HepG2 (cell line): Measurements from ENCODE around the gene ACVR1C. TPM values are rescaled to one million over a fixed set of nuclear protein-coding genes. Genes with fewer than 3 reads are reported as not detected.

Experiments used
- ATAC-seq: fragments of 200-7000 bp; cut with Tn5 transposase; 3 replicates; pipeline ENCODE4 v1.9.1; 2020; ENCODE audit warnings: mild to moderate bottlenecking, moderate library complexity
- BruUV-seq: library from RNA; stranded (reverse); fragments of 400-500 nt; replicated peaks from 2 replicates; lab custom pipeline; 2021; lab: Mats Ljungman, UMichigan
- CTCF ChIA-PET: fragments of 300-600 bp; formaldehyde crosslinking; extraction: SDS; loops from one replicate; lab custom pipeline; 2021; ENCODE audit warnings: low total read pairs, inconsistent platforms, low intra/inter-chr PET ratio; lab: Yijun Ruan, JAX
- POLR2A ChIA-PET: fragments of 350-600 bp; sonication (Branson Sonifier 250); formaldehyde crosslinking; loops from one replicate; lab custom pipeline; 2020; ENCODE audit warnings: antibody characterized with exemption, inconsistent platforms; lab: Yijun Ruan, JAX
- DNase-seq: peaks from one replicate; pipeline ENCODE4 v3.0.0-alpha.2; 2015; ENCODE audit warnings: low spot score
- FAIRE-seq: peaks from 3 replicates; lab custom pipeline; 2011; peaks lifted over from hg19 to GRCh38; lab: Jason Lieb, UNC
- H2AFZ ChIP-seq: one replicate; pipeline ENCODE4 v1.6.1; 2011; ENCODE audit warnings: low read length, inconsistent platforms
- H3K27ac ChIP-seq: fragments of 300-600 bp; 3 replicates; pipeline ENCODE4 v1.8.0; 2011; ENCODE audit warnings: mixed run types, mild to moderate bottlenecking, mixed read lengths, low read length, inconsistent platforms; ENCODE audit not compliant: insufficient read depth; ENCODE audit errors: extremely low read length
- H3K27me3 ChIP-seq, 2 experiments: fragments of 200-600 bp in 1 of 2; 2 replicates in 1 of 2; 3 replicates in 1 of 2; pipeline versions ENCODE4 v1.6.0 to v1.8.0; 2011; ENCODE audit warnings: low read length in 2 of 2, mild to moderate bottlenecking in 2 of 2, moderate library complexity in 2 of 2, inconsistent platforms in 1 of 2; ENCODE audit not compliant: insufficient read depth in 2 of 2, control insufficient read depth in 1 of 2
- H3K36me3 ChIP-seq, 2 experiments: fragments of 200-600 bp in 1 of 2; replicated peaks in 1 of 2; 2 replicates in 1 of 2; 3 replicates in 1 of 2; pipeline versions ENCODE4 v1.5.1 to v1.8.0; 2011; ENCODE audit warnings: low read length in 2 of 2, inconsistent platforms in 1 of 2; ENCODE audit not compliant: insufficient read depth in 2 of 2, control insufficient read depth in 1 of 2
- H3K4me1 ChIP-seq: 2 replicates; pipeline ENCODE4 v1.5.1; 2012; ENCODE audit warnings: low read length, inconsistent platforms; ENCODE audit not compliant: insufficient read depth
- H3K4me2 ChIP-seq: 2 replicates; pipeline ENCODE4 v1.6.0; 2011; ENCODE audit warnings: low read depth, low read length, inconsistent platforms
- H3K4me3 ChIP-seq, 3 experiments: fragments of 200-600 bp in 1 of 3; sonication (generic), shearing (Covaris generic) in 1 of 3; replicated peaks in 1 of 3; 2 replicates each; pipeline ENCODE4 v1.5.1; 2011 to 2016; ENCODE audit warnings: low read length in 3 of 3, inconsistent platforms in 2 of 3, low read depth in 2 of 3, mild to moderate bottlenecking in 2 of 3, control low read depth in 1 of 3, mixed read lengths in 1 of 3; ENCODE audit not compliant: insufficient read depth in 1 of 3
- H3K79me2 ChIP-seq: one replicate; pipeline ENCODE4 v1.6.1; 2011; ENCODE audit warnings: low read length, inconsistent platforms; ENCODE audit not compliant: insufficient read depth
- H3K9ac ChIP-seq: 2 replicates; pipeline ENCODE4 v1.6.0; 2011; ENCODE audit warnings: mild to moderate bottlenecking, low read depth, low read length, inconsistent platforms; ENCODE audit not compliant: insufficient read depth
- H3K9me3 ChIP-seq: 2 replicates; pipeline ENCODE4 v1.5.1; 2012; ENCODE audit warnings: mild to moderate bottlenecking, low read length
- H4K20me1 ChIP-seq: 2 replicates; pipeline ENCODE4 v1.6.0; 2011; ENCODE audit warnings: inconsistent platforms, mild to moderate bottlenecking, low read length, moderate library complexity; ENCODE audit not compliant: insufficient read depth
- ADNP ChIP-seq: sonication (generic); formaldehyde crosslinking; IDR thresholded peaks from 2 replicates; pipeline ENCODE4 v1.4.0; 2020; ENCODE audit warnings: missing genetic modification reagents
- CEBPG ChIP-seq: IDR thresholded peaks from 2 replicates; pipeline ENCODE4 v1.6.1; 2016
- FOXC1 ChIP-seq: sonication (generic); formaldehyde crosslinking; IDR thresholded peaks from 2 replicates; pipeline ENCODE4 v1.8.0; 2022; ENCODE audit warnings: mild to moderate bottlenecking, missing genetic modification reagents, borderline replicate concordance
- GATAD2A ChIP-seq: IDR thresholded peaks from 2 replicates; pipeline ENCODE4 v1.6.1; 2016
- GTF2F1 ChIP-seq: fragments of 150-350 bp; IDR thresholded peaks from 2 replicates; pipeline ENCODE4 v1.6.1; 2014; ENCODE audit warnings: low read length
- HNF4G ChIP-seq, 2 experiments: sonication (generic) in 1 of 2; formaldehyde crosslinking in 1 of 2; IDR thresholded peaks; 2 replicates each; pipeline versions ENCODE4 v1.4.0 to v1.6.1; 2011 to 2020; ENCODE audit warnings: borderline replicate concordance in 2 of 2, low read depth in 2 of 2, mild to moderate bottlenecking in 2 of 2, low read length in 1 of 2, missing genetic modification reagents in 1 of 2, moderate library complexity in 1 of 2
- KAT7 ChIP-seq: IDR thresholded peaks from 2 replicates; pipeline ENCODE4 v1.6.1; 2018; ENCODE audit warnings: borderline replicate concordance, missing compliant biosample characterization
- MEIS2 ChIP-seq: sonication (generic); formaldehyde crosslinking; IDR thresholded peaks from 2 replicates; pipeline ENCODE4 v1.9.0; 2021; ENCODE audit warnings: mild to moderate bottlenecking, missing genetic modification reagents
- SIN3B ChIP-seq: fragments of 150-350 bp; IDR thresholded peaks from 2 replicates; pipeline ENCODE4 v1.6.1; 2014; ENCODE audit warnings: low read length
- SKI ChIP-seq: fragments of 450-650 bp; IDR thresholded peaks from one replicate; pipeline ENCODE4 v1.6.1; 2018; ENCODE audit warnings: mild to moderate bottlenecking; ENCODE audit not compliant: partially characterized antibody
- TBX3 ChIP-seq: fragments of 450-650 bp; IDR thresholded peaks from 2 replicates; pipeline ENCODE4 v1.6.1; 2017; ENCODE audit warnings: antibody characterized with exemption, mild to moderate bottlenecking, inconsistent platforms, borderline replicate concordance
- ZMYM4 ChIP-seq: sonication (generic); formaldehyde crosslinking; IDR thresholded peaks from 2 replicates; pipeline ENCODE4 v1.8.1; 2023; ENCODE audit warnings: mild to moderate bottlenecking, missing genetic modification reagents
- ZNF260 ChIP-seq: sonication (generic); formaldehyde crosslinking; IDR thresholded peaks from 2 replicates; pipeline ENCODE4 v1.4.0; 2020; ENCODE audit warnings: missing genetic modification reagents, low read depth, mild to moderate bottlenecking, borderline replicate concordance
- ZNF510 ChIP-seq: sonication (generic); formaldehyde crosslinking; IDR thresholded peaks from 2 replicates; pipeline ENCODE4 v1.4.0; 2020; ENCODE audit warnings: low read depth, mild to moderate bottlenecking, missing genetic modification reagents
- WGBS: methylation state at CpG from one replicate; pipeline ENCODE4 v1.1.6; 2017; ENCODE audit warnings: low lambda C conversion rate; 5-methylcytosine and 5-hydroxymethylcytosine counted together
- in situ Hi-C: cut with HindIII; loops from 2 replicates; pipeline ENCODE4 v1.10.0; 2017; ENCODE audit warnings: low pct_unique_long_range_greater_than_20kb; ENCODE audit not compliant: extremely low pct_ligation_motif_present
- intact Hi-C: fragments of 100-400 bp; cut with micrococcal nuclease; formaldehyde crosslinking; loops from one replicate; pipeline ENCODE4 v1.10.0; 2022; ENCODE audit not compliant: unreplicated experiment
- polyA plus RNA-seq, 8 experiments: library from polyadenylated mRNA; depleted of rRNA in 3 of 8; stranded (reverse) in 7 of 8; unstranded in 1 of 8; fragments of >200 nt; fragmentation: Illumina TruSeq in 4 of 8; extraction: Trizol in 4 of 8; gene quantifications; 2 replicates each; pipeline versions ENCODE4 v1.2.1 to v1.2.3, GENCODE V29; 2011 to 2016; ENCODE audit warnings: low read depth in 4 of 8, missing spikeins in 1 of 8, mixed read lengths in 1 of 8; ENCODE audit not compliant: insufficient read depth in 1 of 8
- total RNA-seq, 5 experiments: library from RNA; depleted of rRNA; stranded (reverse); fragments of >200 nt; fragmentation: Illumina TruSeq; extraction: Trizol; gene quantifications; 2 replicates each; pipeline ENCODE4 v1.2.3, GENCODE V29; 2016; ENCODE audit warnings: low read depth in 1 of 5
- TF ChIP-seq, protein P1 (sequence below): sonication (generic); formaldehyde crosslinking; IDR thresholded peaks from 2 replicates; pipeline ENCODE4 v1.5.1; 2020; ENCODE audit warnings: mild to moderate bottlenecking, missing genetic modification reagents, borderline replicate concordance

The ACVR1C gene
- total and polyA plus RNA-seq, 2 of the 13 experiments (the other 11 are each of a cell fraction or from before 2014, with no cell fraction given), result 0.05 to 1.0 TPM

DNA sequence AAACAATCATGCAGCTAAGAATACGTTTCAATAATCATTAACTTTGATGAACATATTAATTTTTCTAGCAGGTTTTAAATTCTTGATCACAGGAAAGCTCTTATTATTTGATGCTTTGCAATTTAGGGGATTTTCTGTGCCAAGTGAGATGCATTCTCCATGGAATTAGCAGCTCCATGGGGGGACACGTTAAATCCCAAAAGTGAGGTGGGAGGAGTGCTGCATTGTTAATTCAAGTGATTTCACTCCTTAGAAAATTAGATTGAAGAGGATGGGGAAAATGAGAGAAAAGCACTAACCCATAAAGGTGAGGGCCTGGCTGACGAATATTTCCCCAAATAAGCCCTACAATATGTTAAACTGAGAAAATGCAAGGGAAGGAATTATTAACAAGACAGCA is 69.2 kb downstream of the ACVR1C start:
- ATAC-seq (no peak), FAIRE-seq (no peak), DNase-seq (no peak)
- ChIA-PET POLR2A (no interaction called here), CTCF (no interaction called here)
- Histone ChIP-seq H3K36me3 (no peaks in the 10 kb centered on the region), H4K20me1 (no peaks in the 10 kb centered on the region), H3K27me3 (no peaks in the 10 kb centered on the region), H2AFZ (no peak overlapping the region), H3K4me3 (no peak overlapping the region), H3K79me2 (no peaks in the 10 kb centered on the region), H3K4me2 (no peak overlapping the region), H3K9ac (no peak overlapping the region), H3K4me1 (no peaks in the 10 kb centered on the region), H3K27ac (no peak overlapping the region), H3K9me3 (no peaks in the 10 kb centered on the region)
- 1% methylated on average over 3 of the region's 3 CpGs for WGBS
- in situ Hi-C loops (no loop called here), intact Hi-C loops (no loop called here)
- TF ChIP-seq GATAD2A (CRISPR knock-in tag) (no peak), MEIS2 (CRISPR knock-in tag) (no peak), ZNF260 (CRISPR knock-in tag) (no peak), ZNF510 (CRISPR knock-in tag) (no peak), HNF4G (IDR thresholded peaks at IDR 0.05; ENCODE audit: borderline replicate concordance, low read depth, low read length) (no peak), HNF4G (CRISPR knock-in tag; IDR thresholded peaks at IDR 0.05; ENCODE audit: borderline replicate concordance, low read depth) (no peak), KAT7 (CRISPR knock-in tag) (no peak), TBX3 (no peak), FOXC1 (no peak), ZMYM4 (CRISPR knock-in tag) (no peak), CEBPG (no peak), ADNP (CRISPR knock-in tag) (no peak), SKI (no peak), GTF2F1 (no peak), SIN3B (no peak)
- TF ChIP-seq, protein P1, sequence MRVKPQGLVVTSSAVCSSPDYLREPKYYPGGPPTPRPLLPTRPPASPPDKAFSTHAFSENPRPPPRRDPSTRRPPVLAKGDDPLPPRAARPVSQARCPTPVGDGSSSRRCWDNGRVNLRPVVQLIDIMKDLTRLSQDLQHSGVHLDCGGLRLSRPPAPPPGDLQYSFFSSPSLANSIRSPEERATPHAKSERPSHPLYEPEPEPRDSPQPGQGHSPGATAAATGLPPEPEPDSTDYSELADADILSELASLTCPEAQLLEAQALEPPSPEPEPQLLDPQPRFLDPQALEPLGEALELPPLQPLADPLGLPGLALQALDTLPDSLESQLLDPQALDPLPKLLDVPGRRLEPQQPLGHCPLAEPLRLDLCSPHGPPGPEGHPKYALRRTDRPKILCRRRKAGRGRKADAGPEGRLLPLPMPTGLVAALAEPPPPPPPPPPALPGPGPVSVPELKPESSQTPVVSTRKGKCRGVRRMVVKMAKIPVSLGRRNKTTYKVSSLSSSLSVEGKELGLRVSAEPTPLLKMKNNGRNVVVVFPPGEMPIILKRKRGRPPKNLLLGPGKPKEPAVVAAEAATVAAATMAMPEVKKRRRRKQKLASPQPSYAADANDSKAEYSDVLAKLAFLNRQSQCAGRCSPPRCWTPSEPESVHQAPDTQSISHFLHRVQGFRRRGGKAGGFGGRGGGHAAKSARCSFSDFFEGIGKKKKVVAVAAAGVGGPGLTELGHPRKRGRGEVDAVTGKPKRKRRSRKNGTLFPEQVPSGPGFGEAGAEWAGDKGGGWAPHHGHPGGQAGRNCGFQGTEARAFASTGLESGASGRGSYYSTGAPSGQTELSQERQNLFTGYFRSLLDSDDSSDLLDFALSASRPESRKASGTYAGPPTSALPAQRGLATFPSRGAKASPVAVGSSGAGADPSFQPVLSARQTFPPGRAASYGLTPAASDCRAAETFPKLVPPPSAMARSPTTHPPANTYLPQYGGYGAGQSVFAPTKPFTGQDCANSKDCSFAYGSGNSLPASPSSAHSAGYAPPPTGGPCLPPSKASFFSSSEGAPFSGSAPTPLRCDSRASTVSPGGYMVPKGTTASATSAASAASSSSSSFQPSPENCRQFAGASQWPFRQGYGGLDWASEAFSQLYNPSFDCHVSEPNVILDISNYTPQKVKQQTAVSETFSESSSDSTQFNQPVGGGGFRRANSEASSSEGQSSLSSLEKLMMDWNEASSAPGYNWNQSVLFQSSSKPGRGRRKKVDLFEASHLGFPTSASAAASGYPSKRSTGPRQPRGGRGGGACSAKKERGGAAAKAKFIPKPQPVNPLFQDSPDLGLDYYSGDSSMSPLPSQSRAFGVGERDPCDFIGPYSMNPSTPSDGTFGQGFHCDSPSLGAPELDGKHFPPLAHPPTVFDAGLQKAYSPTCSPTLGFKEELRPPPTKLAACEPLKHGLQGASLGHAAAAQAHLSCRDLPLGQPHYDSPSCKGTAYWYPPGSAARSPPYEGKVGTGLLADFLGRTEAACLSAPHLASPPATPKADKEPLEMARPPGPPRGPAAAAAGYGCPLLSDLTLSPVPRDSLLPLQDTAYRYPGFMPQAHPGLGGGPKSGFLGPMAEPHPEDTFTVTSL (CRISPR knock-in tag), result no peak
- BruUV-seq, result no TSS peak
